HL-60 (cell line): ENCODE results near the gene TPCN1.

Experiments
- POLR2AphosphoS5 ChIP-seq: IDR thresholded peaks from 2 replicates; pipeline ENCODE4 v1.6.1; 2012; ENCODE audit warnings: low read depth
- TF ChIP-seq, protein P1 (sequence below): IDR thresholded peaks from one replicate; pipeline ENCODE4 v1.5.1; 2011; ENCODE audit warnings: low read length, control low read depth, inconsistent platforms; ENCODE audit not compliant: insufficient read depth
- TF ChIP-seq, protein P2 (sequence below): IDR thresholded peaks from 2 replicates; pipeline ENCODE4 v1.6.1; 2012; ENCODE audit warnings: low read depth; ENCODE audit not compliant: insufficient replicate concordance

GRCh38 chr12:113235976-113236375, 14.7 kb downstream of the TPCN1 start:
- TF ChIP-seq, protein P1, sequence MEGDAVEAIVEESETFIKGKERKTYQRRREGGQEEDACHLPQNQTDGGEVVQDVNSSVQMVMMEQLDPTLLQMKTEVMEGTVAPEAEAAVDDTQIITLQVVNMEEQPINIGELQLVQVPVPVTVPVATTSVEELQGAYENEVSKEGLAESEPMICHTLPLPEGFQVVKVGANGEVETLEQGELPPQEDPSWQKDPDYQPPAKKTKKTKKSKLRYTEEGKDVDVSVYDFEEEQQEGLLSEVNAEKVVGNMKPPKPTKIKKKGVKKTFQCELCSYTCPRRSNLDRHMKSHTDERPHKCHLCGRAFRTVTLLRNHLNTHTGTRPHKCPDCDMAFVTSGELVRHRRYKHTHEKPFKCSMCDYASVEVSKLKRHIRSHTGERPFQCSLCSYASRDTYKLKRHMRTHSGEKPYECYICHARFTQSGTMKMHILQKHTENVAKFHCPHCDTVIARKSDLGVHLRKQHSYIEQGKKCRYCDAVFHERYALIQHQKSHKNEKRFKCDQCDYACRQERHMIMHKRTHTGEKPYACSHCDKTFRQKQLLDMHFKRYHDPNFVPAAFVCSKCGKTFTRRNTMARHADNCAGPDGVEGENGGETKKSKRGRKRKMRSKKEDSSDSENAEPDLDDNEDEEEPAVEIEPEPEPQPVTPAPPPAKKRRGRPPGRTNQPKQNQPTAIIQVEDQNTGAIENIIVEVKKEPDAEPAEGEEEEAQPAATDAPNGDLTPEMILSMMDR = no peak
- no peak for TF ChIP-seq POLR2AphosphoS5
- TF ChIP-seq, protein P2, sequence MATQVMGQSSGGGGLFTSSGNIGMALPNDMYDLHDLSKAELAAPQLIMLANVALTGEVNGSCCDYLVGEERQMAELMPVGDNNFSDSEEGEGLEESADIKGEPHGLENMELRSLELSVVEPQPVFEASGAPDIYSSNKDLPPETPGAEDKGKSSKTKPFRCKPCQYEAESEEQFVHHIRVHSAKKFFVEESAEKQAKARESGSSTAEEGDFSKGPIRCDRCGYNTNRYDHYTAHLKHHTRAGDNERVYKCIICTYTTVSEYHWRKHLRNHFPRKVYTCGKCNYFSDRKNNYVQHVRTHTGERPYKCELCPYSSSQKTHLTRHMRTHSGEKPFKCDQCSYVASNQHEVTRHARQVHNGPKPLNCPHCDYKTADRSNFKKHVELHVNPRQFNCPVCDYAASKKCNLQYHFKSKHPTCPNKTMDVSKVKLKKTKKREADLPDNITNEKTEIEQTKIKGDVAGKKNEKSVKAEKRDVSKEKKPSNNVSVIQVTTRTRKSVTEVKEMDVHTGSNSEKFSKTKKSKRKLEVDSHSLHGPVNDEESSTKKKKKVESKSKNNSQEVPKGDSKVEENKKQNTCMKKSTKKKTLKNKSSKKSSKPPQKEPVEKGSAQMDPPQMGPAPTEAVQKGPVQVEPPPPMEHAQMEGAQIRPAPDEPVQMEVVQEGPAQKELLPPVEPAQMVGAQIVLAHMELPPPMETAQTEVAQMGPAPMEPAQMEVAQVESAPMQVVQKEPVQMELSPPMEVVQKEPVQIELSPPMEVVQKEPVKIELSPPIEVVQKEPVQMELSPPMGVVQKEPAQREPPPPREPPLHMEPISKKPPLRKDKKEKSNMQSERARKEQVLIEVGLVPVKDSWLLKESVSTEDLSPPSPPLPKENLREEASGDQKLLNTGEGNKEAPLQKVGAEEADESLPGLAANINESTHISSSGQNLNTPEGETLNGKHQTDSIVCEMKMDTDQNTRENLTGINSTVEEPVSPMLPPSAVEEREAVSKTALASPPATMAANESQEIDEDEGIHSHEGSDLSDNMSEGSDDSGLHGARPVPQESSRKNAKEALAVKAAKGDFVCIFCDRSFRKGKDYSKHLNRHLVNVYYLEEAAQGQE = no peak
